ENCODE measurements around the gene PITPNM2.

DNA sequence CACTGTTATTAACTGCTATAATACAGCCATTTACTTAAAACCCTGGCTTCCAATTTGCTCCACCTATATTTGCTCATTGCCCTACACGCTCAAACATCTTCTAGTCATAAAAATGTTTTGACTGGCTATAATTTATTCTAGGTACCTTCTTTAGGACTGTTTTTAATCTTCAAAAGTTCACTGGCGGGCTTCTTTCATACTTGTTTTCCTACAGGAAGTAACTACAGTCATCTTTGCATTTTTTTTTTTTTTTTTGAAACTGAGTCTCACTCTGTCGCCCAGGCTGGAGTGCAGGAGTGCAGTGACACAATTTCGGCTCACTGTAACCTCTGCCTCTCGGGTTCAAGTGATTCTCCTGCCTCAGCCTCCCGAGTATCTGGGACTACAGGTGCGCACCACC is 49.5 kb upstream of the PITPNM2 start:
- TF ChIP-seq, protein P1, sequence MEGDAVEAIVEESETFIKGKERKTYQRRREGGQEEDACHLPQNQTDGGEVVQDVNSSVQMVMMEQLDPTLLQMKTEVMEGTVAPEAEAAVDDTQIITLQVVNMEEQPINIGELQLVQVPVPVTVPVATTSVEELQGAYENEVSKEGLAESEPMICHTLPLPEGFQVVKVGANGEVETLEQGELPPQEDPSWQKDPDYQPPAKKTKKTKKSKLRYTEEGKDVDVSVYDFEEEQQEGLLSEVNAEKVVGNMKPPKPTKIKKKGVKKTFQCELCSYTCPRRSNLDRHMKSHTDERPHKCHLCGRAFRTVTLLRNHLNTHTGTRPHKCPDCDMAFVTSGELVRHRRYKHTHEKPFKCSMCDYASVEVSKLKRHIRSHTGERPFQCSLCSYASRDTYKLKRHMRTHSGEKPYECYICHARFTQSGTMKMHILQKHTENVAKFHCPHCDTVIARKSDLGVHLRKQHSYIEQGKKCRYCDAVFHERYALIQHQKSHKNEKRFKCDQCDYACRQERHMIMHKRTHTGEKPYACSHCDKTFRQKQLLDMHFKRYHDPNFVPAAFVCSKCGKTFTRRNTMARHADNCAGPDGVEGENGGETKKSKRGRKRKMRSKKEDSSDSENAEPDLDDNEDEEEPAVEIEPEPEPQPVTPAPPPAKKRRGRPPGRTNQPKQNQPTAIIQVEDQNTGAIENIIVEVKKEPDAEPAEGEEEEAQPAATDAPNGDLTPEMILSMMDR (conservative IDR thresholded peaks at IDR 0.05): no peak
- TF ChIP-seq ZFX (IDR thresholded peaks at IDR 0.05): no peak
